HS-27A (cell line): Measurements from ENCODE around the gene PFN3.
"Not testable (repeated sequence)": the region's sequence is repeated elsewhere in the genome, so short reads cannot be mapped to it uniquely, and the experiment has no call there.

Source experiments
- DNase-seq: peaks from one replicate; pipeline ENCODE4 v3.0.0-alpha.2; 2012; ENCODE audit warnings: low read depth, missing footprints

The PFN3 gene

GRCh38 chr5:177372034-177372896 lies 28.2 kb downstream of the PFN3 start:
- DNase-seq, result no peak

GRCh38 chr5:177371120-177372033 lies 29.1 kb downstream of the PFN3 start:
- no peak for DNase-seq

GRCh38 chr5:177370488-177371119 lies 29.9 kb downstream of the PFN3 start:
- DNase-seq, result no peak

GRCh38 chr5:177369645-177370440 lies 30.6 kb downstream of the PFN3 start:
- DNase-seq, result no peak

GRCh38 chr5:177368869-177369644 lies 31.4 kb downstream of the PFN3 start:
- no peak for DNase-seq

GRCh38 chr5:177367981-177368868 lies 32.2 kb downstream of the PFN3 start:
- DNase-seq, result no peak

- no peak for DNase-seq
Measured at GRCh38 chr5:177367323-177367848, 33.1 kb downstream of the PFN3 start.

GRCh38 chr5:177366528-177367322 lies 33.7 kb downstream of the PFN3 start:
- DNase-seq, result no peak

GRCh38 chr5:177365845-177366527 lies 34.5 kb downstream of the PFN3 start:
- DNase-seq, result no peak

- no peak for DNase-seq
Measured at GRCh38 chr5:177364159-177364962, 36.1 kb downstream of the PFN3 start.

- DNase-seq, result no peak
Measured at GRCh38 chr5:177363565-177363964, 36.9 kb downstream of the PFN3 start.

GRCh38 chr5:177362610-177363507 lies 37.6 kb downstream of the PFN3 start:
- no peak for DNase-seq

GRCh38 chr5:177362292-177362609 lies 38.2 kb downstream of the PFN3 start:
- no peak for DNase-seq

- DNase-seq, result no peak
Measured at GRCh38 chr5:177361418-177362291, 38.8 kb downstream of the PFN3 start.

- not testable (repeated sequence) for DNase-seq
Measured at GRCh38 chr5:177360740-177361139, 39.7 kb downstream of the PFN3 start.
